HG02763 (cell line): ENCODE data around the gene SLC29A4.
"Not testable (repeated sequence)": the region's sequence is repeated elsewhere in the genome, so short reads cannot be mapped to it uniquely, and the experiment has no call there.

Experiments used
- ATAC-seq: cut with Tn5 transposase; IDR thresholded peaks from one replicate; pipeline ENCODE4 v1.9.1; 2021; ENCODE audit warnings: mild to moderate bottlenecking, moderate library complexity; ENCODE audit not compliant: unreplicated experiment

SLC29A4 gene, protein sequence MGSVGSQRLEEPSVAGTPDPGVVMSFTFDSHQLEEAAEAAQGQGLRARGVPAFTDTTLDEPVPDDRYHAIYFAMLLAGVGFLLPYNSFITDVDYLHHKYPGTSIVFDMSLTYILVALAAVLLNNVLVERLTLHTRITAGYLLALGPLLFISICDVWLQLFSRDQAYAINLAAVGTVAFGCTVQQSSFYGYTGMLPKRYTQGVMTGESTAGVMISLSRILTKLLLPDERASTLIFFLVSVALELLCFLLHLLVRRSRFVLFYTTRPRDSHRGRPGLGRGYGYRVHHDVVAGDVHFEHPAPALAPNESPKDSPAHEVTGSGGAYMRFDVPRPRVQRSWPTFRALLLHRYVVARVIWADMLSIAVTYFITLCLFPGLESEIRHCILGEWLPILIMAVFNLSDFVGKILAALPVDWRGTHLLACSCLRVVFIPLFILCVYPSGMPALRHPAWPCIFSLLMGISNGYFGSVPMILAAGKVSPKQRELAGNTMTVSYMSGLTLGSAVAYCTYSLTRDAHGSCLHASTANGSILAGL

DNA sequence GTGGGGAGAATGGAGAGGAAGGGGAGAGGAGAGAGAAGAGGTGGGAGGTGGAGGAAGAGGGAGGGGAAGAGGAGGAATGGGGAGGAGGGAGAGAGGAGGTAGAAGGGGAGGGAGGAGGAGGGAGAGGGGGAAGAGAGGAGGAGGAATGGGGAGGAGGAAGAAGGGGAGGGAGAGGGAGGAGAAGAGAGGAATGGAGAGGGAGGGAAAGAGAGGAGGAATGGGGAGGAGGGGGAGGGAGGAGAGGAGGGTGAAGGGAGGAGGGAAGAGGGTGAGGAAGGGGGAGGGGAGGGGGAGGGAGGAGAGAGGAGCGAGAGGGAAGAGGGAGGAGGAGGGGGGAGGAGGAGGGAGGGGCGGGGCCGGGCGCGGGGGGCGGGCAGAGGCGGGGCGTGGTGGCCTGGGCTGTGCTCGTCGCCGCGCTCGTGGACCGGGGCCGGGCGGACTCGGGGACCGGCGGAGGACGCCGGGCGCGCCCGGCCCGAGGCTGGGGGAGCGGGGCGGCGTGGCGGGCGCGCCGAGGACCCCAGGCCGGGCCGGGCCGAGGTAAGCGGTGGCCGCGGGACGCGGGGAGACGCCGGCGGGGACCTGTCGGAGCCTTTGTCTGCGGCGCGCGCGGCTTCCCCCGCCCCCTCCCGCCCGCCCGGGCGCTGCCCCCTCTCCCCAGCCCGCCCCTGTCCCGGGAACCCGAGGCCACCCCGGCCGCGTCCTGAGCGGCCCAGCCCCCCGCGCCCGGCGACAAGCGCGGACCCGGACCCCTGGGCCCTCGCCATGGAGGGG, at the start of gene SLC29A4:
TSS of gene SLC29A4 (plus strand) at position 401 of the 774 bp plus-strand sequence. CDS start 4,874 bp downstream, outside the sequence.
- ATAC-seq = no peak

GRCh38 chr7:5234852-5235831, 47.6 kb upstream of the SLC29A4 start:
- peak; percentile 27 for ATAC-seq

DNA sequence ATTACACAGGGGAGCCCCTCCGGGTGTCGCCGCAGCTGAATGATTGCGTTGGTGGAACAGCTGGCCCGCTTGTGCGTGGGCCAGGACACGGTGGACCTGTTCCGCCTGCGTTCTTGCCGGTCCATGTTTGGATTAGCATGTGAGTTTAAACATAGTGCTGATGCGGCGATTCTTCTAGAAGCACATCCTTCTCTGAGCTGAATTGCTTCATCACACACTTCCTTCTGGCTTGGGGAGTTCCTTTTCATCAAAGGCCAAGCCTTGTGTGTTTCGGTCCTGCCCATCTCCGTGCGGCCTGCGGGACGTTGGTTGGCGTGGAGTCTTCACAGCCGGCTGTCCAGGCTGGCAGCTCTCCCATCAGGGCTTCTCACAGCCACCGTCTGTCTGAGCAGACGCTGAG, 45.5 kb upstream of the SLC29A4 start:
- no peak for ATAC-seq

GRCh38 chr7:5238500-5238899, 44.2 kb upstream of the SLC29A4 start:
- no peak for ATAC-seq

- no peak for ATAC-seq
These were observed 39.5 kb upstream of the SLC29A4 start for GRCh38 chr7:5243261-5243660.

GRCh38 chr7:5248201-5248885, 34.4 kb upstream of the SLC29A4 start:
- no peak for ATAC-seq

DNA sequence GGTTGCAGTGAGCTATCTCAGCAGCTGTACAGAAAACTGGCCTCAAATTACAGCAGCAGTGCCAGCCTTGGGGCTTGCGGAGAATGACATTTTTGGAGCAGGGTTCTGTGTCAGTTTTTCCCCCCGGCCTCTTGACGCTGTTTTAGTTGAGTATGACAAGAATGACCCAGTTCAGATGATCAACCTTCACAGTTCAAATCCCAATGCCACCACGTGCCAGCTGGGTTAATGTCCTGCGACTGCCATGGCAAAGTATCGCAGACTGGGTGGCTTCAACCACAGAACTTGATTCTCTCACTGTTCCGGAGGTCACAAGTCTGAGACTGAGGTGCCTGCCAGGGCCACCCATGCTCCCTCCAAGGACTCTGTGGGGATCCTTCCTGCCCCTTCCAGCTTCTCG, 32.0 kb upstream of the SLC29A4 start:
- ATAC-seq = not testable (repeated sequence)

GRCh38 chr7:5253529-5253928, 29.2 kb upstream of the SLC29A4 start:
- ATAC-seq = not testable (repeated sequence)

DNA sequence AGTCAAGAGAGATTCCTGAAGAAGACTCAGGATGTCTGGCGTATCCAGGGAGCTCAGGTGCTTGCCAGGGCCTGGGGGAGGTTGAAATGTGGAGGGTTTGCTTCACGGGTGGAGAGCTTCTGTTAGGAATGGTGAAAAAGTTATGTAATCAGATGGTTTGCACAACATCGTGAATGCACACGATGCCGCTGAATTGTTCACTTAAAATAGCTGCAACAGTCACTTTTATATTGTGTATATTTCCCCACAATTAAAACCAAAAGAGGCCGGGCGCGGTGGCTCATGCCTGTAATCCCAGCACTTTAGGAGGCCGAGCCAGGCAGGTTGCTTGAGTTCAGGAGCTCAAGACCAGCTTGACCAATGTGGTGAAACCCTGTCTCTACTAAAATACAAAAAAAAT, 28.4 kb upstream of the SLC29A4 start:
- ATAC-seq = not testable (repeated sequence)

DNA sequence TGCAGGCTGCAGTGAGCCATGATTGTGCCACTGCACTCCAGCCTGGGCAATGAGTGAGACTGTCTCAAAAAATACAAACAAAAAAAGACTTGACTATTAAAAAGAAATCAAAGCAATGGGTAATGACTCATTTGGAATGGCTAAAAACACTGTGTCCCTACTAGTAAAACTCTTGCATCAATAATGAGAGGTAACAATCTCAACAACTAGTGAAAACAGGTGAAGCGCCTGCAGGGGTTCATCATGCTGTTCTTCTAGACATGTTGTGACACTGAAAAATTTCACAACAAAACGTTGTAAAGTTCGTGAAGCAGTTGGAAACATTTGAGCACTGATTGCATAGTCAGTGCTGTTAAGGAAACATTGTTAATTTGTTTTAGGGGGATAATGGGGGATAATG, 26.9 kb upstream of the SLC29A4 start:
- no peak for ATAC-seq

DNA sequence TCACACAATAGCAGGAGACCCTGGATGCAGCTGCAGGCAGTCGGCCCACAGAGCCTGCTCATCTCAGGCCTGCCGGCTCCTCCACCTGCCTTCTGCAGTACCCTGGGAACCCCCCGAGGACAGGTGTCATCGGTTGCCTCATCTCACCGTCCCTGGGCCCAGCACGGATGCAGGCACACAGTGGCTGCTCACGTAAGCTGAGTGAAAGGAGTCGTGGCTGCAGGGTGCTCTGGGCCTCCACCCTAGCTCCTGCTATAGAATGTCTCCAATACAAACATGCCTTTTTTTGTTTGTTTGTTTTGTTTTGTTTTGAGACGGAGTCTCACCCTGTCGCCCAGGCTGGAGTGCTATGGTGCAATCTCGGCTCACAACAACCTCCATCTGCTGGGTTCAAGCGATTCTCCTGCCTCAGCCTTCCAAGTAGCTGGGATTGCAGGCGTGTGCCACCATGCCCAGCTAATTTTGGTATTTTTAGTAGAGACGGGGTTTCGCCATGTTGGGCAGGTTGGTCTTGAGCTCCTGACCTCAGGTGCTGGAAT, 22.1 kb upstream of the SLC29A4 start:
- ATAC-seq = not testable (repeated sequence)

- not testable (repeated sequence) for ATAC-seq
These were observed 19.7 kb upstream of the SLC29A4 start for GRCh38 chr7:5263066-5263465.

DNA sequence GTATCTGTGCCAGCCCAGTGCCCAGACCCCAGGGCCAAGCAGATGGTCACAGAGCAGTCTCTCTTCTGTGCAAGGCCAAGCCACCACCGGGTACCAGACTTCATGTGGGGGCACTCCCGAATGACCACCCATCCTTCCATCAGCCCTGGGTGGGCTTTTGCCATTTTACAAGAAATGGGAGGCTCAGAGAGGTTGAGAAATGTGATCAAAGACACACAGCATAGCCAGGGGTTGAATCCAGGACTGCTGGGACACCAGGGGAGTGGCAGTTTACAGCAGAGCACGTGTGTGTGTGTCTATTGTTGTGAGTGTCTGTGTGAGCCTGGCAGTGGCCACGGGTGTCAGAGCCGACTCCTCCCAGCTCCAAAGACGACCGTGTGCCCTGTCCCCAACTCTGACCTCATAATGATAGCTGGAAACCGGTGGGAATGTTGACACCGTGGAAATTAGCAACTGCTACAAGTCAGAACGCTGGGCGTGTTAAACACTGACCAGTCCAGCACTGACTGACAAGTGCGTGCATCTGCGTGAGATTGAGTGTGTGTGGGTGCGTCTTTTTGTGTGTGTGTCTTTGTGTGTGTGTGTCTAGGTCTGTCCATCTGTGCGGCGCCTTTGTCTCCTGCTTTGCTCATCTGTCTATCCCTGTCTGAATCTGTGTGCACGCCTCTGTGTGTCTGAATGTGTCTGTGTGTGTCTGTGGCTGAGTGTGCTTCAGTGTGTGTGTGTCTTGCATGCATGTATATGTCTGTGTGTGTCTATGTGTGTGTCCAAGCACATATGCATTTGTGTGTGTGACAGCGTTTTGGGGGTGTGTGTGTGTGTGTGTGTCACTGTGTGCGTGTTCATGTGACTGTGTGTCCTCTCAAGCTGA, 17.2 kb upstream of the SLC29A4 start:
- ATAC-seq = no peak

DNA sequence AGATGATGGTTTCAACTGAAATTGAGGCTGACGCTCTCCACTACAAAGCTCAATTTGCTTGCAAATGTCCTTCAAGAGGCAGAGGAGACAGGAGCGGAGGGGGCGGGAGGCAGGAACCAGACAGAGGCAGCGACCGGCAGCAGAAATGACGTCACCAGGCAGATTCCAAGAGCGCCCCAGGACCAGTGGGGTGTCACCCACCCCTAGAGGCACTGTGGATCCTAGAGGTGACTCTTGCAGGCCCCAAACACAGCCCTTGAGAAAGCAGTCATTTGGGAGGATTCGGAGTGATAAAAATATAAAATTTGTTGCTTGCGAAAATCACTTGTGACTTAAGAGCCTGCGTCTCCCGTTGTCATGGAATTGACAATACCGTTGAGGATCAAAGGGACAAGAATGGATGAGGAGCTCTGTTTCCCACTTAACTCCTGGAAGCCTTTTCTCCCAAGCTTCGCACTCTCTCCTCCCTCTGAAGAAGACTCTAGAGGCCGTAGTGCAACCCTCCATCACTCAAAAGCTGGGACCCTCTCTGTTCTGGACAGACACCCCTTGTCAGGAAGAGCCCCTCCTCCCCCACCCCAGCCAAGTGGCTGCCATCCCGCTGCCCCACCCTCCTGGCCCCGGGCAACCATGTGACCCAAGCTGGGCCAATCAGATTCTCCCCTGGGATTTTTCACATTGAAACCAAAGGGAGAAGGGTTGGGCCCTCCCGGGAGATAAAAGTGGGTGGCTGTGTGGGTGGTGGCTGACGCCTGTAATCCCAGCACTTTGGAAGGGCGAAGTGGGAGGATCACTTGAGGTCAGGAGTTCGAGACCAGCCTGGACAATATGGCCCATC, 16.3 kb upstream of the SLC29A4 start:
- no peak for ATAC-seq

DNA sequence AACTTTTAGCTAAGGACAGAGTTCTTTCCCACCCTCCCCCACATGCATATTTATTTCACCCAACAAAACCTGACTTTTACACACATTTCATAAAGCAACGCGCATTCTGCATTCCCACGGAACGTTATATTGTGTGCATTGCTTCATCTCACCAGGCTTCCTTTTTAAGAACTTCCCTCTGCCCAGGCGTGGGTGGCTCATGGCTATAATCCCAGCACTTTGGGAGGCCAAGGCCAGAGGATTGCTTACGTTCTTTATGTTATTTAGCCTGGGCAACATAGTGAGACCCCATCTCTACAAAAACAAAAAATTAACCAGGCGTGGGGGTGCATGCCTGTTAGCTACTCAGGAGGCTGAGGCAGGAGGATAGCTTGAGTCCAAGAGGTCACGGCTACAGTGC, 14.9 kb upstream of the SLC29A4 start:
- not testable (repeated sequence) for ATAC-seq

DNA sequence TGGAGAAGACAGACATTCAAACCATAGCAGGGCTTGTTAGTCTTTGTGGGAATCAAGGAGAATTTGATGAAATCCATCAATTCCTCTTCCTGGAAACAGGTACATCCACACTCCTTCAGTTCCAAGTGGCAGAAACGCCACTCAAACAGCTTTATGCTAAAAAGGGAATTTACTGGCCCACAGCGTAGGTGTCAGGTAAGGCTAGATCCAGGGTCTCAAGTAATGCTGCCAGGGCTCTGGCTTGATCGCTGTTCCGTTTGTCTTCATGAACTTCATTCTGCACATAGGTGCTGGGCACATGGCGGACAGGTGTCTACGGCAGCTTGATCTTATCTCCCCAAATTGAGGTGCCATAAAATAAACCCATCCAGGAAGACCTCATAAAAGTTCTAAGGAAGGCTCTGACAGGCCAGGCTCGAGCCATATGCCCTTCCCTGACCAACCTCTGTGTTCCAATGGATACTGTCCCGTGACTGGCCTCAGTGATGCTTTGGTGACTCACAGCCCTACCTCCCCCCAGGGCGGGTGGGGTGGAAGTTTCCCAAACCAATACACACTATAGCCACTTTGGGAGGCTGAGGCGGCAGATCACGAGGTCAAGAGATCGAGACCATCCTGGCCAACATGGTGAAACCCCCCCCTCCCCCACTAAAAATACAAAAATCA, 12.6 kb upstream of the SLC29A4 start:
- not testable (repeated sequence) for ATAC-seq

DNA sequence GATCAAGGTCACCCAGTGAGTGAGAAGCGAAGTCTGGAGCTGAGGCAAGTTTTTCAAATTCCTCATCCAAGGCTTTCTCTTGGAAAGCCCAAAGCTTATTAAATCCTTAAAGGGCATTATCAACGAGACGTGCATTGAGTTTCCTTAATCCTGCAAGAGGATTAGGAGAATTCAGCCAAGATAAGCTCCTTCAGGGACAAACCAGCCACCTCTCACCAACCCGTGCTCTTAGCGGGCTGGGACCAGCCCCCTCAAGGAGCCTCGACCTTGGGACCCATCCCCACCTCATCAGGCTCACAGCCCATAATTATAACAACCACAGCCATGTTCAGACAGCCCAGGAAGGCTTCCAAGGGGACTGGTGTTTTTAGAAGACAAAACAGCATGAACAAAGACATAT, 12.0 kb upstream of the SLC29A4 start:
- ATAC-seq = no peak
